Osteocyte (in vitro differentiated cells): ENCODE data around the gene DDX1. TPM values are rescaled to one million over a fixed set of nuclear protein-coding genes. Genes with fewer than 3 reads are reported as not detected.

Experiments
- DNase-seq: peaks from one replicate; pipeline ENCODE4 v3.0.0; 2021; ENCODE audit warnings: mixed read lengths; ENCODE audit not compliant: unreplicated experiment; ENCODE audit errors: extremely low spot score
- H3K27ac Mint-ChIP-seq: one replicate; pipeline ENCODE4 v1.8.0; 2021; ENCODE audit warnings: mild to moderate bottlenecking, mixed read lengths; ENCODE audit not compliant: unreplicated experiment
- H3K27me3 Mint-ChIP-seq: one replicate; pipeline ENCODE4 v1.8.0; 2021; ENCODE audit warnings: mixed read lengths; ENCODE audit not compliant: unreplicated experiment
- H3K36me3 Mint-ChIP-seq: one replicate; pipeline ENCODE4 v1.8.0; 2021; ENCODE audit warnings: mixed read lengths; ENCODE audit not compliant: unreplicated experiment
- H3K4me1 Mint-ChIP-seq: one replicate; pipeline ENCODE4 v1.8.0; 2021; ENCODE audit warnings: mixed read lengths; ENCODE audit not compliant: unreplicated experiment
- H3K4me3 Mint-ChIP-seq: one replicate; pipeline ENCODE4 v1.8.0; 2021; ENCODE audit warnings: mild to moderate bottlenecking, moderate library complexity, mixed read lengths; ENCODE audit not compliant: unreplicated experiment
- H3K9me3 Mint-ChIP-seq: one replicate; pipeline ENCODE4 v1.8.0; 2021; ENCODE audit warnings: mixed read lengths; ENCODE audit not compliant: unreplicated experiment
- CTCF ChIP-seq: fragments of 200-600 bp; sonication (generic); IDR thresholded peaks from 2 replicates; pipeline ENCODE4 v1.5.0; 2021; ENCODE audit warnings: antibody characterized with exemption, mild to moderate bottlenecking, moderate library complexity
- total RNA-seq: library from RNA; stranded (reverse); gene quantifications from 2 replicates; pipeline ENCODE4 v1.2.1, GENCODE V29; 2021

DDX1 gene
- total RNA-seq, 1 donor from 2014 or later = 90.7 TPM

- DNase-seq = no peak
- Mint-ChIP-seq H3K27me3 (no peaks in the 10 kb centered on the region), H3K9me3 (no peaks in the 10 kb centered on the region), H3K36me3 (peaks cover 75% of the 10 kb centered on the region), H3K4me3 (no peak overlapping the region), H3K4me1 (peaks cover 16% of the 10 kb centered on the region), H3K27ac (no peak overlapping the region)
- TF ChIP-seq CTCF = no peak
Observed at GRCh38 chr2:15630121-15630977, 38.7 kb downstream of the DDX1 start.

- peaks cover 16% of the 10 kb centered on the region for H3K4me1 Mint-ChIP-seq
Observed at GRCh38 chr2:15630978-15631719, 39.5 kb downstream of the DDX1 start.

GRCh38 chr2:15631883-15632282 lies 40.2 kb downstream of the DDX1 start:
- Mint-ChIP-seq H3K27me3 (no peaks in the 10 kb centered on the region), H3K9me3 (no peaks in the 10 kb centered on the region), H3K27ac (no peak overlapping the region), H3K4me1 (peaks cover 16% of the 10 kb centered on the region), H3K36me3 (peaks cover 63% of the 10 kb centered on the region), H3K4me3 (no peak overlapping the region)
- TF ChIP-seq CTCF = no peak
- no peak for DNase-seq

More at GRCh38 chr2:15630978-15631719, 39.5 kb downstream of the DDX1 start:
- TF ChIP-seq CTCF = no peak
- Mint-ChIP-seq H3K4me3 (no peak overlapping the region), H3K9me3 (no peaks in the 10 kb centered on the region), H3K27ac (no peak overlapping the region), H3K27me3 (no peaks in the 10 kb centered on the region), H3K36me3 (peaks cover 68% of the 10 kb centered on the region)
- DNase-seq = no peak

GRCh38 chr2:15633043-15633970 lies 41.6 kb downstream of the DDX1 start:
- Mint-ChIP-seq H3K36me3 (peaks cover 49% of the 10 kb centered on the region), H3K9me3 (no peaks in the 10 kb centered on the region), H3K4me1 (peaks cover 21% of the 10 kb centered on the region), H3K27me3 (no peaks in the 10 kb centered on the region), H3K27ac (peak overlapping the region; percentile 5), H3K4me3 (no peak overlapping the region)
- no peak for TF ChIP-seq CTCF
- DNase-seq = no peak
